Measurements from ENCODE around the gene CRHR2. TPM values are rescaled to one million over a fixed set of nuclear protein-coding genes. Genes with fewer than 3 reads are reported as not detected.
"Not testable (repeated sequence)": the region's sequence is repeated elsewhere in the genome, so short reads cannot be mapped to it uniquely, and the experiment has no call there.

CRHR2 gene
- total and polyA plus RNA-seq, 2 experiments from 2014 or later: 0.14 to 1.4 TPM

DNA sequence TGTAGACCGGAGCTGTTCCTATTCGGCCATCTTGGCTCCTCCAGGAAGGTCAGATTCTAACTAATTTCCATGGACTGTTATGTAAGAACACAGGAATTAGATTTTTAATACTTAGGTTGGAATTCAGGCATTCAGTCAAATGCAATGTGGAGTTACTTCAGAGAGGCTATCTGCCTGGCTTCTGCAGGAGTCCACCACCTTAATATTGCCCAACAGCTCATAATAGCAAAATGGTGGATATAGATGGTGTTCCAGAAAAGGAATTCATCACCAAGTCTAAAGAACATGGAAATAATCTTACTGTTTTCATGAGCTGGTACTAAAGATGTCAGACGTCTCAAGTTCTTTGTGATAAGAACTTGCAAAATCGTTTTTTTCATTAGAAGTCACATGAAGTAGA is 39.5 kb downstream of the CRHR2 start:
- H3K36me3 ChIP-seq (ENCODE audit: insufficient read depth): no peaks in the 10 kb centered on the region
- H3K9me2 ChIP-seq (ENCODE audit: insufficient read depth): 0 out of 2 replicates have a peak, but pooled peaks cover 6% of the 10 kb centered on the region
- ATAC-seq (peak; percentile 30; the same call in 2 of the 3 replicates), DNase-seq (ENCODE audit: low spot score) (no peak)
- peaks cover 13% of the 10 kb centered on the region for H3K4me1 ChIP-seq (ENCODE audit: insufficient read depth)
- H3K4me3 ChIP-seq: peak overlapping the region; percentile 56
- H3K27ac Mint-ChIP-seq: peak overlapping the region; percentile 88
- peaks cover 17% of the 10 kb centered on the region; the same call in 2 of the 3 replicates for H3K4me1 Mint-ChIP-seq
- H3K27me3 Mint-ChIP-seq (ENCODE audit: insufficient read depth, low read depth, poor library complexity): peaks cover 5% of the 10 kb centered on the region
- H3K36me3 Mint-ChIP-seq (ENCODE audit: low read depth): peaks cover 39% of the 10 kb centered on the region
- no peak overlapping the region for H2AFZ ChIP-seq
- no peak for TF ChIP-seq POLR2AphosphoS5 (IDR thresholded peaks at IDR 0.05; ENCODE audit: low read depth)
- no peak for TF ChIP-seq ZNF114 (CRISPR knock-in tag; IDR thresholded peaks at IDR 0.05)
- TF ChIP-seq, protein P1, sequence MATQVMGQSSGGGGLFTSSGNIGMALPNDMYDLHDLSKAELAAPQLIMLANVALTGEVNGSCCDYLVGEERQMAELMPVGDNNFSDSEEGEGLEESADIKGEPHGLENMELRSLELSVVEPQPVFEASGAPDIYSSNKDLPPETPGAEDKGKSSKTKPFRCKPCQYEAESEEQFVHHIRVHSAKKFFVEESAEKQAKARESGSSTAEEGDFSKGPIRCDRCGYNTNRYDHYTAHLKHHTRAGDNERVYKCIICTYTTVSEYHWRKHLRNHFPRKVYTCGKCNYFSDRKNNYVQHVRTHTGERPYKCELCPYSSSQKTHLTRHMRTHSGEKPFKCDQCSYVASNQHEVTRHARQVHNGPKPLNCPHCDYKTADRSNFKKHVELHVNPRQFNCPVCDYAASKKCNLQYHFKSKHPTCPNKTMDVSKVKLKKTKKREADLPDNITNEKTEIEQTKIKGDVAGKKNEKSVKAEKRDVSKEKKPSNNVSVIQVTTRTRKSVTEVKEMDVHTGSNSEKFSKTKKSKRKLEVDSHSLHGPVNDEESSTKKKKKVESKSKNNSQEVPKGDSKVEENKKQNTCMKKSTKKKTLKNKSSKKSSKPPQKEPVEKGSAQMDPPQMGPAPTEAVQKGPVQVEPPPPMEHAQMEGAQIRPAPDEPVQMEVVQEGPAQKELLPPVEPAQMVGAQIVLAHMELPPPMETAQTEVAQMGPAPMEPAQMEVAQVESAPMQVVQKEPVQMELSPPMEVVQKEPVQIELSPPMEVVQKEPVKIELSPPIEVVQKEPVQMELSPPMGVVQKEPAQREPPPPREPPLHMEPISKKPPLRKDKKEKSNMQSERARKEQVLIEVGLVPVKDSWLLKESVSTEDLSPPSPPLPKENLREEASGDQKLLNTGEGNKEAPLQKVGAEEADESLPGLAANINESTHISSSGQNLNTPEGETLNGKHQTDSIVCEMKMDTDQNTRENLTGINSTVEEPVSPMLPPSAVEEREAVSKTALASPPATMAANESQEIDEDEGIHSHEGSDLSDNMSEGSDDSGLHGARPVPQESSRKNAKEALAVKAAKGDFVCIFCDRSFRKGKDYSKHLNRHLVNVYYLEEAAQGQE (IDR thresholded peaks at IDR 0.05; ENCODE audit: unreplicated experiment): no peak
- TF ChIP-seq JUNB (IDR thresholded peaks at IDR 0.05; ENCODE audit: unreplicated experiment): no peak
- TF ChIP-seq ZNF331 (CRISPR knock-in tag; IDR thresholded peaks at IDR 0.05; ENCODE audit: low read depth): no peak
- no peak for TF ChIP-seq STAT1 (IDR thresholded peaks at IDR 0.05; ENCODE audit: unreplicated experiment)
- no peak for TF ChIP-seq EZH2 (IDR thresholded peaks at IDR 0.05; ENCODE audit: low read depth, unreplicated experiment)
- TF ChIP-seq, protein P2, sequence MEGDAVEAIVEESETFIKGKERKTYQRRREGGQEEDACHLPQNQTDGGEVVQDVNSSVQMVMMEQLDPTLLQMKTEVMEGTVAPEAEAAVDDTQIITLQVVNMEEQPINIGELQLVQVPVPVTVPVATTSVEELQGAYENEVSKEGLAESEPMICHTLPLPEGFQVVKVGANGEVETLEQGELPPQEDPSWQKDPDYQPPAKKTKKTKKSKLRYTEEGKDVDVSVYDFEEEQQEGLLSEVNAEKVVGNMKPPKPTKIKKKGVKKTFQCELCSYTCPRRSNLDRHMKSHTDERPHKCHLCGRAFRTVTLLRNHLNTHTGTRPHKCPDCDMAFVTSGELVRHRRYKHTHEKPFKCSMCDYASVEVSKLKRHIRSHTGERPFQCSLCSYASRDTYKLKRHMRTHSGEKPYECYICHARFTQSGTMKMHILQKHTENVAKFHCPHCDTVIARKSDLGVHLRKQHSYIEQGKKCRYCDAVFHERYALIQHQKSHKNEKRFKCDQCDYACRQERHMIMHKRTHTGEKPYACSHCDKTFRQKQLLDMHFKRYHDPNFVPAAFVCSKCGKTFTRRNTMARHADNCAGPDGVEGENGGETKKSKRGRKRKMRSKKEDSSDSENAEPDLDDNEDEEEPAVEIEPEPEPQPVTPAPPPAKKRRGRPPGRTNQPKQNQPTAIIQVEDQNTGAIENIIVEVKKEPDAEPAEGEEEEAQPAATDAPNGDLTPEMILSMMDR (conservative IDR thresholded peaks at IDR 0.05; ENCODE audit: low read depth in 2 of 2): no peak
- TF ChIP-seq, protein P3, sequence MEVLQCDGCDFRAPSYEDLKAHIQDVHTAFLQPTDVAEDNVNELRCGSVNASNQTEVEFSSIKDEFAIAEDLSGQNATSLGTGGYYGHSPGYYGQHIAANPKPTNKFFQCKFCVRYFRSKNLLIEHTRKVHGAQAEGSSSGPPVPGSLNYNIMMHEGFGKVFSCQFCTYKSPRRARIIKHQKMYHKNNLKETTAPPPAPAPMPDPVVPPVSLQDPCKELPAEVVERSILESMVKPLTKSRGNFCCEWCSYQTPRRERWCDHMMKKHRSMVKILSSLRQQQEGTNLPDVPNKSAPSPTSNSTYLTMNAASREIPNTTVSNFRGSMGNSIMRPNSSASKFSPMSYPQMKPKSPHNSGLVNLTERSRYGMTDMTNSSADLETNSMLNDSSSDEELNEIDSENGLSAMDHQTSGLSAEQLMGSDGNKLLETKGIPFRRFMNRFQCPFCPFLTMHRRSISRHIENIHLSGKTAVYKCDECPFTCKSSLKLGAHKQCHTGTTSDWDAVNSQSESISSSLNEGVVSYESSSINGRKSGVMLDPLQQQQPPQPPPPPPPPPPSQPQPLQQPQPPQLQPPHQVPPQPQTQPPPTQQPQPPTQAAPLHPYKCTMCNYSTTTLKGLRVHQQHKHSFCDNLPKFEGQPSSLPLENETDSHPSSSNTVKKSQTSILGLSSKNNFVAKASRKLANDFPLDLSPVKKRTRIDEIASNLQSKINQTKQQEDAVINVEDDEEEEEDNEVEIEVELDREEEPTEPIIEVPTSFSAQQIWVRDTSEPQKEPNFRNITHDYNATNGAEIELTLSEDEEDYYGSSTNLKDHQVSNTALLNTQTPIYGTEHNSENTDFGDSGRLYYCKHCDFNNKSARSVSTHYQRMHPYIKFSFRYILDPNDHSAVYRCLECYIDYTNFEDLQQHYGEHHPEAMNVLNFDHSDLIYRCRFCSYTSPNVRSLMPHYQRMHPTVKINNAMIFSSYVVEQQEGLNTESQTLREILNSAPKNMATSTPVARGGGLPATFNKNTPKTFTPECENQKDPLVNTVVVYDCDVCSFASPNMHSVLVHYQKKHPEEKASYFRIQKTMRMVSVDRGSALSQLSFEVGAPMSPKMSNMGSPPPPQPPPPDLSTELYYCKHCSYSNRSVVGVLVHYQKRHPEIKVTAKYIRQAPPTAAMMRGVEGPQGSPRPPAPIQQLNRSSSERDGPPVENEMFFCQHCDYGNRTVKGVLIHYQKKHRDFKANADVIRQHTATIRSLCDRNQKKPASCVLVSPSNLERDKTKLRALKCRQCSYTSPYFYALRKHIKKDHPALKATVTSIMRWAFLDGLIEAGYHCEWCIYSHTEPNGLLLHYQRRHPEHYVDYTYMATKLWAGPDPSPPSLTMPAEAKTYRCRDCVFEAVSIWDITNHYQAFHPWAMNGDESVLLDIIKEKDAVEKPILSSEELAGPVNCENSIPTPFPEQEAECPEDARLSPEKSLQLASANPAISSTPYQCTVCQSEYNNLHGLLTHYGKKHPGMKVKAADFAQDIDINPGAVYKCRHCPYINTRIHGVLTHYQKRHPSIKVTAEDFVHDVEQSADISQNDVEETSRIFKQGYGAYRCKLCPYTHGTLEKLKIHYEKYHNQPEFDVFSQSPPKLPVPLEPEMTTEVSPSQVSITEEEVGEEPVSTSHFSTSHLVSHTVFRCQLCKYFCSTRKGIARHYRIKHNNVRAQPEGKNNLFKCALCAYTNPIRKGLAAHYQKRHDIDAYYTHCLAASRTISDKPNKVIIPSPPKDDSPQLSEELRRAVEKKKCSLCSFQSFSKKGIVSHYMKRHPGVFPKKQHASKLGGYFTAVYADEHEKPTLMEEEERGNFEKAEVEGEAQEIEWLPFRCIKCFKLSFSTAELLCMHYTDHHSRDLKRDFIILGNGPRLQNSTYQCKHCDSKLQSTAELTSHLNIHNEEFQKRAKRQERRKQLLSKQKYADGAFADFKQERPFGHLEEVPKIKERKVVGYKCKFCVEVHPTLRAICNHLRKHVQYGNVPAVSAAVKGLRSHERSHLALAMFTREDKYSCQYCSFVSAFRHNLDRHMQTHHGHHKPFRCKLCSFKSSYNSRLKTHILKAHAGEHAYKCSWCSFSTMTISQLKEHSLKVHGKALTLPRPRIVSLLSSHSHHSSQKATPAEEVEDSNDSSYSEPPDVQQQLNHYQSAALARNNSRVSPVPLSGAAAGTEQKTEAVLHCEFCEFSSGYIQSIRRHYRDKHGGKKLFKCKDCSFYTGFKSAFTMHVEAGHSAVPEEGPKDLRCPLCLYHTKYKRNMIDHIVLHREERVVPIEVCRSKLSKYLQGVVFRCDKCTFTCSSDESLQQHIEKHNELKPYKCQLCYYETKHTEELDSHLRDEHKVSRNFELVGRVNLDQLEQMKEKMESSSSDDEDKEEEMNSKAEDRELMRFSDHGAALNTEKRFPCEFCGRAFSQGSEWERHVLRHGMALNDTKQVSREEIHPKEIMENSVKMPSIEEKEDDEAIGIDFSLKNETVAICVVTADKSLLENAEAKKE (CRISPR knock-in tag; IDR thresholded peaks at IDR 0.05): no peak
- H4K20me1 ChIP-seq (replicated peaks; ENCODE audit: insufficient read depth): no peaks in the 10 kb centered on the region; the same call in 1 of the 2 replicates
- H3K4me3 Mint-ChIP-seq: peak overlapping the region; percentile 75
- peak overlapping the region; percentile 84 for H3K4me2 ChIP-seq
- H3K27ac ChIP-seq (ENCODE audit: low read depth): peak overlapping the region; percentile 65; the same call in 1 of the 2 replicates
- no peaks in the 10 kb centered on the region; the same call in 1 of the 2 replicates for H3F3A ChIP-seq (replicated peaks; ENCODE audit: low read depth)
- H3K9me3 Mint-ChIP-seq: no peaks in the 10 kb centered on the region
- no peaks in the 10 kb centered on the region for H3K27me3 ChIP-seq (ENCODE audit: insufficient read depth)
- H3K79me2 ChIP-seq (replicated peaks; ENCODE audit: insufficient read depth): peaks cover 6% of the 10 kb centered on the region; the same call in 1 of the 2 replicates

DNA sequence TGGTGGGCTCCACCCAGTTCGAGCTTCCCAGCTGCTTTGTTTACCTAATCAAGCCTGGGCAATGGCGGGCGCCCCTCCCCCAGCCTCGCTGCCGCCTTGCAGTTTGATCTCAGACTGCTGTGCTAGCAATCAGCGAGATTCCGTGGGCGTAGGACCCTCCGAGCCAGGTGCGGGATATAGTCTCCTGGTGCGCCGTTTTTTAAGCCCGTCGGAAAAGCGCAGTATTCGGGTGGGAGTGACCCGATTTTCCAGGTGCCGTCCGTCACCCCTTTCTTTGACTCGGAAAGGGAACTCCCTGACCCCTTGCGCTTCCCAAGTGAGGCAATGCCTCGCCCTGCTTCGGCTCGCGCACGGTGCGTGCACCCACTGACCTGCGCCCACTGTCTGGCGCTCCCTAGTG is 39.9 kb downstream of the CRHR2 start:
- H3K36me3 ChIP-seq (ENCODE audit: insufficient read depth); H3K9me2 ChIP-seq (ENCODE audit: insufficient read depth); H3K79me2 ChIP-seq (replicated peaks; ENCODE audit: insufficient read depth); H3K9me3 Mint-ChIP-seq; H3K27me3 ChIP-seq (ENCODE audit: insufficient read depth); H4K20me1 ChIP-seq (replicated peaks; ENCODE audit: insufficient read depth); H2AFZ ChIP-seq; H3F3A ChIP-seq (replicated peaks; ENCODE audit: low read depth); H3K27me3 Mint-ChIP-seq (ENCODE audit: insufficient read depth, low read depth, poor library complexity); ATAC-seq; DNase-seq (ENCODE audit: low spot score): not testable (repeated sequence)
- peak overlapping the region; percentile 88 for H3K27ac Mint-ChIP-seq
- peak overlapping the region; percentile 75 for H3K4me3 Mint-ChIP-seq
- peak overlapping the region; percentile 84 for H3K4me2 ChIP-seq
- peaks cover 13% of the 10 kb centered on the region for H3K4me1 ChIP-seq (ENCODE audit: insufficient read depth)
- peaks cover 39% of the 10 kb centered on the region for H3K36me3 Mint-ChIP-seq (ENCODE audit: low read depth)
- peaks cover 17% of the 10 kb centered on the region; the same call in 2 of the 3 replicates for H3K4me1 Mint-ChIP-seq
- peak overlapping the region; percentile 65; the same call in 1 of the 2 replicates for H3K27ac ChIP-seq (ENCODE audit: low read depth)
- H3K4me3 ChIP-seq: peak overlapping the region; percentile 56

Data from GM23338 (cell line).